Endothelial cell of umbilical vein (primary cell): Measurements from ENCODE around the gene CDK17. TPM values are rescaled to one million over a fixed set of nuclear protein-coding genes. Genes with fewer than 3 reads are reported as not detected.

Source experiments
- BruUV-seq: library from RNA; stranded (reverse); fragments of 400-500 nt; replicated peaks from 2 replicates; lab custom pipeline; 2021; lab: Mats Ljungman, UMichigan
- CTCF ChIA-PET: fragments of 300-600, 350-600 bp; sonication (Branson Sonifier 250); formaldehyde crosslinking; loops from one replicate; lab custom pipeline; 2021; ENCODE audit warnings: antibody characterized with exemption, inconsistent platforms; lab: Charles Lee
- POLR2A ChIA-PET: fragments of 300-600, 350-600 bp; sonication (Branson Sonifier 250); formaldehyde crosslinking; loops from one replicate; lab custom pipeline; 2021; ENCODE audit warnings: antibody characterized with exemption, inconsistent platforms; lab: Charles Lee
- DNase-seq: peaks from one replicate; pipeline ENCODE4 v3.0.0-alpha.2; 2011; ENCODE audit warnings: low read depth, low spot score
- FAIRE-seq: peaks from 2 replicates; lab custom pipeline; 2011; peaks lifted over from hg19 to GRCh38; lab: Jason Lieb, UNC
- H2AFZ ChIP-seq: 2 replicates; pipeline ENCODE4 v1.6.0; 2012; ENCODE audit warnings: low read depth, low read length, control low read depth, inconsistent platforms
- H3K27ac ChIP-seq: 2 replicates; pipeline ENCODE4 v1.5.1; 2011; ENCODE audit warnings: low read depth, mild to moderate bottlenecking, control low read depth, low read length, moderate library complexity; ENCODE audit not compliant: insufficient read depth
- H3K27me3 ChIP-seq, 2 experiments: 2 replicates each; pipeline versions ENCODE4 v1.6.0 to v1.6.1; 2011; ENCODE audit warnings: low read length in 2 of 2, mixed read lengths in 1 of 2; ENCODE audit not compliant: control insufficient read depth in 2 of 2, insufficient read depth in 2 of 2
- H3K36me3 ChIP-seq, 2 experiments: 2 replicates in 1 of 2; 3 replicates in 1 of 2; pipeline ENCODE4 v1.5.1; 2011; ENCODE audit warnings: low read length in 2 of 2, mild to moderate bottlenecking in 1 of 2, moderate library complexity in 1 of 2; ENCODE audit not compliant: control insufficient read depth in 2 of 2, insufficient read depth in 2 of 2; ENCODE audit errors: extremely low read depth in 1 of 2
- H3K4me1 ChIP-seq: 3 replicates; pipeline ENCODE4 v1.5.1; 2011; ENCODE audit warnings: mild to moderate bottlenecking, low read length; ENCODE audit not compliant: control insufficient read depth, insufficient read depth; ENCODE audit errors: extremely low read depth
- H3K4me2 ChIP-seq: 2 replicates; pipeline ENCODE4 v1.6.1; 2011; ENCODE audit warnings: low read length, control low read depth, mixed read lengths; ENCODE audit not compliant: insufficient read depth
- H3K4me3 ChIP-seq, 3 experiments: fragments of 200-600 bp in 1 of 3; sonication (generic), shearing (Covaris generic) in 1 of 3; replicated peaks in 1 of 3; 2 replicates each; pipeline ENCODE4 v1.5.1; 2011 to 2016; ENCODE audit warnings: control low read depth in 3 of 3, low read length in 3 of 3, mild to moderate bottlenecking in 2 of 3, inconsistent platforms in 1 of 3, low read depth in 1 of 3, moderate library complexity in 1 of 3; ENCODE audit not compliant: insufficient read depth in 1 of 3
- H3K79me2 ChIP-seq: 2 replicates; pipeline ENCODE4 v1.6.0; 2012; ENCODE audit warnings: low read length, inconsistent platforms; ENCODE audit not compliant: control insufficient read depth, insufficient read depth
- H3K9ac ChIP-seq: replicated peaks from 2 replicates; pipeline ENCODE3; 2011; ENCODE audit warnings: low read length, control low read depth; ENCODE audit not compliant: insufficient read depth; ENCODE audit errors: extremely low read depth
- H3K9me1 ChIP-seq: replicated peaks from 3 replicates; pipeline ENCODE4 v1.6.0; 2011; ENCODE audit warnings: mild to moderate bottlenecking, low read length; ENCODE audit not compliant: control insufficient read depth, insufficient read depth; ENCODE audit errors: extremely low read depth
- H3K9me3 ChIP-seq: replicated peaks from 2 replicates; pipeline ENCODE4 v1.5.1; 2012; ENCODE audit warnings: low read length, inconsistent platforms; ENCODE audit not compliant: control insufficient read depth, insufficient read depth
- H4K20me1 ChIP-seq: replicated peaks from 2 replicates; pipeline ENCODE3; 2011; ENCODE audit warnings: mild to moderate bottlenecking, low read length; ENCODE audit not compliant: control insufficient read depth, insufficient read depth; ENCODE audit errors: extremely low read depth
- GATA2 ChIP-seq: IDR thresholded peaks from 2 replicates; pipeline ENCODE4 v1.7.0; 2011; ENCODE audit warnings: low read depth, mild to moderate bottlenecking, moderate library complexity, mixed read lengths, low read length; ENCODE audit not compliant: insufficient read length, insufficient read depth
- POLR2A ChIP-seq: IDR thresholded peaks from 2 replicates; pipeline ENCODE4 v1.6.1; 2012; ENCODE audit warnings: low read depth, mild to moderate bottlenecking, control low read depth, low read length
- POLR2AphosphoS5 ChIP-seq: IDR thresholded peaks from 2 replicates; pipeline ENCODE4 v1.6.1; 2012; ENCODE audit warnings: low read depth, mild to moderate bottlenecking, control low read depth, low read length, moderate library complexity; ENCODE audit not compliant: insufficient read depth
- dilution Hi-C: fragments of 300-500 bp; cut with MboI; formaldehyde crosslinking; loops from one replicate; pipeline ENCODE4 v1.15.0; 2019; ENCODE audit warnings: low sequenced_read_pairs; ENCODE audit not compliant: extremely low pct_ligation_motif_present
- intact Hi-C: fragments of 100-400 bp; cut with micrococcal nuclease; formaldehyde crosslinking; loops from one replicate; pipeline ENCODE4 v1.10.0; 2022
- polyA plus RNA-seq, 4 experiments: library from polyadenylated mRNA; depleted of rRNA in 3 of 4; stranded (reverse) in 3 of 4; unstranded in 1 of 4; fragments of >200 nt; gene quantifications; 2 replicates each; pipeline versions ENCODE4 v1.2.1 to v1.2.3, GENCODE V29; 2011 to 2012; ENCODE audit warnings: missing spikeins in 1 of 4
- total RNA-seq: library from RNA; stranded (reverse); gene quantifications from 2 replicates; pipeline ENCODE4 v1.2.3, GENCODE V29; 2021
- TF ChIP-seq, protein P1 (sequence below): IDR thresholded peaks from 2 replicates; pipeline ENCODE4 v1.6.1; 2011; ENCODE audit not compliant: insufficient read depth, insufficient read length

Gene CDK17
- total and polyA plus RNA-seq, 2 donors (not counting 3 experiments of a cell fraction or from before 2014, with no cell fraction given), result 61.1 to 176 TPM

GRCh38 chr12:96241431-96241830, 158.8 kb downstream of the CDK17 start:
- H3K79me2 ChIP-seq, result peaks cover 97% of the 10 kb centered on the region
- no peaks in the 10 kb centered on the region for H3K9me1 ChIP-seq
- no peaks in the 10 kb centered on the region for H3K9me3 ChIP-seq
- H3K27ac ChIP-seq, result peak overlapping the region; percentile 64
- H3K9ac ChIP-seq, result no peak overlapping the region
- H4K20me1 ChIP-seq, result peaks cover 18% of the 10 kb centered on the region
- DNase-seq (no peak), FAIRE-seq (no peak)
- H3K27me3 ChIP-seq, result no peaks in the 10 kb centered on the region
- no peak overlapping the region for H3K4me3 ChIP-seq
- ChIA-PET POLR2A (no interaction called here), CTCF (no interaction called here)
- no peak overlapping the region for H3K4me2 ChIP-seq
- BruUV-seq, result no TSS peak
- peaks cover 19 to 36% of the 10 kb centered on the region in 2 experiments for H3K36me3 ChIP-seq
- intact Hi-C loops, result no loop called here
- dilution Hi-C loops, result no loop called here
- peaks cover 71% of the 10 kb centered on the region for H3K4me1 ChIP-seq
- TF ChIP-seq, protein P1, sequence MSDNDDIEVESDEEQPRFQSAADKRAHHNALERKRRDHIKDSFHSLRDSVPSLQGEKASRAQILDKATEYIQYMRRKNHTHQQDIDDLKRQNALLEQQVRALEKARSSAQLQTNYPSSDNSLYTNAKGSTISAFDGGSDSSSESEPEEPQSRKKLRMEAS, result no peak
- H2AFZ ChIP-seq, result no peak overlapping the region

- Histone ChIP-seq H4K20me1 (peaks cover 18% of the 10 kb centered on the region), H3K27me3 (no peaks in the 10 kb centered on the region), H3K27ac (no peak overlapping the region), H3K36me3 (peaks cover 19 to 36% of the 10 kb centered on the region in 2 experiments), H3K9ac (peak overlapping the region; percentile 6), H3K4me1 (peaks cover 78% of the 10 kb centered on the region), H3K9me3 (no peaks in the 10 kb centered on the region), H3K79me2 (peaks cover 97% of the 10 kb centered on the region), H3K4me3 (no peak overlapping the region), H3K4me2 (no peak overlapping the region), H2AFZ (no peak overlapping the region), H3K9me1 (no peaks in the 10 kb centered on the region)
- FAIRE-seq, result no peak
- TF ChIP-seq POLR2A, result peak; percentile 44
- peak; percentile 32 for TF ChIP-seq GATA2
- TF ChIP-seq POLR2AphosphoS5, result no peak
- ChIA-PET CTCF (interaction anchor here (1.0 to 1.6 kb wide), 3 partner anchors 12 to 29 kb away, joined by 3 to 5 read pairs (median 3); no protein-coding TSS in a partner anchor), POLR2A (no interaction called here)
- no TSS peak for BruUV-seq
- DNase-seq, result no peak
- dilution Hi-C loops, result no loop called here
- intact Hi-C loops, result no loop called here
Observed at GRCh38 chr12:96240656-96241055, 159.6 kb downstream of the CDK17 start.
